Duodenal mucosa (tissue), 2 donors: Measurements from ENCODE around the gene PLEKHM3.

Source experiments
- H3K27ac ChIP-seq: one replicate; pipeline ENCODE4 v1.7.0; 2013; ENCODE audit warnings: low read depth, low read length
- H3K27me3 ChIP-seq, 2 donors: one replicate each; pipeline ENCODE4 v1.7.0; 2013; ENCODE audit warnings: low read length in 2 of 2, control low read depth in 1 of 2; ENCODE audit not compliant: insufficient read depth in 2 of 2, control insufficient read depth in 1 of 2
- H3K36me3 ChIP-seq, 2 donors: one replicate each; pipeline ENCODE4 v1.7.0; 2013; ENCODE audit warnings: low read length in 2 of 2, control low read depth in 1 of 2; ENCODE audit not compliant: insufficient read depth in 2 of 2, control insufficient read depth in 1 of 2
- H3K4me1 ChIP-seq, 2 donors: one replicate each; pipeline ENCODE4 v1.7.0; 2013; ENCODE audit warnings: low read length in 2 of 2, control low read depth in 1 of 2; ENCODE audit not compliant: insufficient read depth in 2 of 2, control insufficient read depth in 1 of 2
- H3K4me3 ChIP-seq, 2 donors: one replicate each; pipeline ENCODE4 v1.7.0; 2013; ENCODE audit warnings: low read length in 2 of 2, low read depth in 1 of 2
- H3K9ac ChIP-seq, 2 donors: one replicate each; pipeline ENCODE4 v1.7.0; 2013; ENCODE audit warnings: low read length in 2 of 2, low read depth in 1 of 2
- H3K9me3 ChIP-seq, 2 donors: one replicate each; pipeline ENCODE4 v1.7.0; 2013; ENCODE audit warnings: low read length in 2 of 2, control low read depth in 1 of 2; ENCODE audit not compliant: control insufficient read depth in 1 of 2

Gene PLEKHM3

GRCh38 chr2:207930747-207931146 is 94.6 kb downstream of the PLEKHM3 start:
- Histone ChIP-seq H3K27me3 (no peaks in the 10 kb centered on the region), H3K4me1 (peaks cover 0 to 4% of the 10 kb centered on the region in 2 donors), H3K9ac (no peak overlapping the region), H3K9me3 (no peaks in the 10 kb centered on the region), H3K4me3 (peak overlapping the region; percentile 41 to 50), H3K27ac (no peak overlapping the region), H3K36me3 (no peaks in the 10 kb centered on the region)

- Histone ChIP-seq H3K9ac (no peak overlapping the region), H3K27ac (no peak overlapping the region)
These were observed 95.4 kb downstream of the PLEKHM3 start for GRCh38 chr2:207929923-207930322.

GRCh38 chr2:207928079-207928478 is 97.2 kb downstream of the PLEKHM3 start:
- H3K9ac ChIP-seq = no peak overlapping the region
- no peaks in the 10 kb centered on the region for H3K27me3 ChIP-seq
- no peak overlapping the region for H3K4me3 ChIP-seq
- peaks cover 0 to 5% of the 10 kb centered on the region in 2 donors for H3K36me3 ChIP-seq
- no peaks in the 10 kb centered on the region for H3K9me3 ChIP-seq
- H3K4me1 ChIP-seq = no peaks in the 10 kb centered on the region
- H3K27ac ChIP-seq = no peak overlapping the region

More at GRCh38 chr2:207929923-207930322, 95.4 kb downstream of the PLEKHM3 start:
- Histone ChIP-seq H3K9me3 (no peaks in the 10 kb centered on the region), H3K27me3 (no peaks in the 10 kb centered on the region), H3K4me1 (no peaks in the 10 kb centered on the region), H3K4me3 (no peak overlapping the region), H3K36me3 (peaks cover 0 to 1% of the 10 kb centered on the region in 2 donors)

GRCh38 chr2:207926989-207927300 is 98.4 kb downstream of the PLEKHM3 start:
- Histone ChIP-seq H3K27ac (no peak overlapping the region), H3K9ac (no peak overlapping the region), H3K9me3 (no peaks in the 10 kb centered on the region), H3K27me3 (no peaks in the 10 kb centered on the region), H3K4me1 (no peaks in the 10 kb centered on the region), H3K4me3 (no peak overlapping the region), H3K36me3 (peaks cover 0 to 5% of the 10 kb centered on the region in 2 donors)

GRCh38 chr2:207926133-207926988 is 99.0 kb downstream of the PLEKHM3 start:
- Histone ChIP-seq H3K27ac (no peak overlapping the region), H3K4me3 (no peak overlapping the region), H3K4me1 (no peaks in the 10 kb centered on the region), H3K9ac (no peak overlapping the region), H3K27me3 (no peaks in the 10 kb centered on the region), H3K9me3 (no peaks in the 10 kb centered on the region), H3K36me3 (peaks cover 0 to 5% of the 10 kb centered on the region in 2 donors)

- no peak overlapping the region for H3K27ac ChIP-seq
- H3K4me1 ChIP-seq = no peaks in the 10 kb centered on the region
- no peak overlapping the region for H3K9ac ChIP-seq
These were observed 99.7 kb downstream of the PLEKHM3 start for GRCh38 chr2:207925601-207926000.

GRCh38 chr2:207921606-207922005 is 103.7 kb downstream of the PLEKHM3 start:
- Histone ChIP-seq H3K9me3 (no peaks in the 10 kb centered on the region), H3K4me1 (no peaks in the 10 kb centered on the region), H3K9ac (no peak overlapping the region), H3K27me3 (no peaks in the 10 kb centered on the region), H3K27ac (no peak overlapping the region), H3K4me3 (no peak overlapping the region), H3K36me3 (peaks cover 0 to 5% of the 10 kb centered on the region in 2 donors)

More at GRCh38 chr2:207925601-207926000, 99.7 kb downstream of the PLEKHM3 start:
- Histone ChIP-seq H3K9me3 (no peaks in the 10 kb centered on the region), H3K27me3 (no peaks in the 10 kb centered on the region), H3K4me3 (no peak overlapping the region), H3K36me3 (peaks cover 0 to 5% of the 10 kb centered on the region in 2 donors)

GRCh38 chr2:207920721-207921120 is 104.6 kb downstream of the PLEKHM3 start:
- no peak overlapping the region for H3K4me3 ChIP-seq
- no peaks in the 10 kb centered on the region for H3K4me1 ChIP-seq
- H3K36me3 ChIP-seq = peaks cover 0 to 5% of the 10 kb centered on the region in 2 donors
- H3K27ac ChIP-seq = no peak overlapping the region
- no peaks in the 10 kb centered on the region for H3K27me3 ChIP-seq
- no peak overlapping the region for H3K9ac ChIP-seq
- no peaks in the 10 kb centered on the region for H3K9me3 ChIP-seq

GRCh38 chr2:207920321-207920720 is 105.0 kb downstream of the PLEKHM3 start:
- H3K9me3 ChIP-seq = no peaks in the 10 kb centered on the region
- H3K27ac ChIP-seq = no peak overlapping the region
- no peak overlapping the region for H3K9ac ChIP-seq
- H3K36me3 ChIP-seq = peaks cover 0 to 5% of the 10 kb centered on the region in 2 donors
- H3K4me1 ChIP-seq = no peaks in the 10 kb centered on the region
- no peaks in the 10 kb centered on the region for H3K27me3 ChIP-seq
- no peak overlapping the region for H3K4me3 ChIP-seq

- H3K27ac ChIP-seq = no peak overlapping the region
- H3K36me3 ChIP-seq = no peaks in the 10 kb centered on the region
- no peaks in the 10 kb centered on the region for H3K4me1 ChIP-seq
- no peaks in the 10 kb centered on the region for H3K9me3 ChIP-seq
- no peak overlapping the region for H3K4me3 ChIP-seq
- H3K9ac ChIP-seq = no peak overlapping the region
- no peaks in the 10 kb centered on the region for H3K27me3 ChIP-seq
These were observed 106.0 kb downstream of the PLEKHM3 start for GRCh38 chr2:207919164-207919919.
